NCI-H146 (cell line): ENCODE results near the gene PIAS1.
"Not testable (repeated sequence)": the region's sequence is repeated elsewhere in the genome, so short reads cannot be mapped to it uniquely, and the experiment has no call there.

Experiments used
- DNase-seq: peaks from one replicate; lab custom pipeline; 2025; lab: John Stamatoyannopoulos, UW

PIAS1 gene

DNA sequence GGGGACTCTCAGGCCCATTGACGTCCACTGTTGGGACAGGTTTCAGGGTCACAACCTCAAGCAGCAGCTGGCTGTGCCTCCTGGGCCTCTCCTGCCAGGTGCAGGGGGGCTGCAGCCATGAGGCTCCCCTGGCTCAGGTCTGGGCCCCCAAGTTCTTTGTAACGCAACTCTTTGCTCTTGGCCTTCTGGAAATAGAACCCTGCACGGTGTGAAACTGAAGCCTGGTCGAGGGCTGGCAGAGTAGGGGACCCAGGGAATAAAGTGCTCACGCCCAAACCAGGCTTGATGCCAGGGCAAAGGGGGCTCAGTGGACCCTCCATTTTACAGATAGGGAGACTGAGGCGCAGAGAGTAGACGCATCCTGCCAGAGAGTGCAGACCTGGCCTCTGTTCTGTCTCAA, 150.2 kb downstream of the PIAS1 start:
- DNase-seq, result no peak

DNA sequence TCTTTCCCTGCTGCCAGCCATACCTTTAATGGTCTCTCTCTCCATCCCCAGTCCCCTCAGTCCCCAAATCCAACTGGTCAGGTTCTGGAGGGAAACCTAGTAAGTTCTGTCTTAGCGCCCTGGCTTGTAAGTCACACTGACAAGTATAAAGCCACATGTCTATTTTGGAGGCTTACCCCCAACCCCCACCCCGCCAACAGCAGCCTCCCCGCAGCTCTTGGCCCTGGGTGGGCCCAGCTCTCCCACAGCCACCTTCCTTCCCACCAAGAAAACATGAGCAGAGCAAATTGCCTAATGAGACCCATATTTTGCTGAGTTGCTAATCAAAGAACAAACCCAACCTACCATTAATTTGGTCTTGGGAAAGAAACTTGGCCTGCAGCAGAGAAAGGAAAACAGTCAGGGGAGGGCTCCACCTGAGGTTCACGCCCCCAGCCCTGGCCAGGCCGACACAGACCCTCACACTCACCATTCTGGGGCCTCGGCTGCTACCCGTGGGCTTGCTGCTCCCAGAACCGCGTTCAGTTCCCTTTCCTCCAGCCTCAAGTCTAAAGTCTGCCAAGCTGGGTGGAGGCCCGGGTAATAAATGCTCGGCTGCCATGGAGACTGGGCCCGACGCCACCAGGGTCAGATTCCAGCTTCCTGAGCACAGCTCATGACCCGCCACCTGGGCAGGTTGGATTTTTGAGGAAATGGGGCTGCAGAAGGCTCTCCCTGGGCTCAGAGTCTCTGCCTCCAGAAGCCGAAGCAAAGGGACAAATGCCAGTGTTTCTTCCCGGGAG, 150.9 kb downstream of the PIAS1 start, which contains the start of gene CALML4:
Gene CALML4, minus strand, starts transcription at position 557 of the 782 bp plus-strand sequence. Its CDS starts 85 bp downstream, at position 472.
- no peak for DNase-seq

GRCh38 chr15:68205558-68205944, 151.4 kb downstream of the PIAS1 start:
- no peak for DNase-seq

GRCh38 chr15:68205954-68206539, 151.9 kb downstream of the PIAS1 start:
- DNase-seq, result no peak

DNA sequence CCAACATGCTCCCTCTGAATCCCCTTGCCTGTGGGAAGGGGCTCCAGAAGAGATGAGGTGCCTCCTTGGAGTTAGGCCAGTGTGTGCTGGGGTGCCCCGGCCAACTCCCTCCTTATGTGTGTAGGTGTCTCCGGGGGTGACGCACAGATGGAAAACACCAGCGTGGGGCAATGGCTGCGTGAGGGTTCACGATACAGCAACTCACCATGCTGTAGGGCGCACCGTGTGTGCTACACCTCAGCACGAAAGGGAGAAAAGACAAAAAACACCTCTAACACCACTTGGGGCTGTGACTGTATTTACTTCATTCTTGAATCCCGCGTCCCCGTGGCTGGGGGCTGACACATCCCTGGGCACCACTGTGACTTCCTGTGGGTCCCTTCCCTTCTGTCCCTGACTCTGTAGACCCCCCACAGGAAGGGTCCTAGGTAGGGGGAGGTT, 152.6 kb downstream of the PIAS1 start:
- DNase-seq, result no peak

GRCh38 chr15:68207176-68207935, 153.2 kb downstream of the PIAS1 start:
- no peak for DNase-seq

- DNase-seq, result no peak
These were observed 154.0 kb downstream of the PIAS1 start for GRCh38 chr15:68208136-68208535.

GRCh38 chr15:68208636-68209240, 154.6 kb downstream of the PIAS1 start:
- no peak for DNase-seq

DNA sequence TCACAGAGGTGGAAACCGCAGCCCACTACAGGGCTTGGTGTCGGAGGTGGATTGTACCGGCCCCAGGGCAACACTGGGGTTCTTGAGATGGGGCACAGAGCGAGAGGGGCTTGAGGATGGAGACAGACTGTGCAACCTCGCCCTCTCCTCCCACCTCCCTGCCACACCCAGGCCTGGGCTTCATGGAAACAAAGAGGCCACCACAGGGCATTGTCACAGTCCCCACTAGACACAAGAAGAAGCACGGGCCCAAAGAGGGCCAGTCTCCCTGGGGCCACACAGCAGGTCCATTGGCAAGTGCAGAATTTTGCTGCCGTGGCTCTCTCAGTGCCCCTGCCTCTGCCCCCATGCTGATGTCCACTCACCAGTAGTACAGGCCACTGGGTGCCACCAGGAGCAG, 155.2 kb downstream of the PIAS1 start:
- DNase-seq, result no peak

GRCh38 chr15:68209735-68210408, 155.8 kb downstream of the PIAS1 start:
- DNase-seq, result no peak

DNA sequence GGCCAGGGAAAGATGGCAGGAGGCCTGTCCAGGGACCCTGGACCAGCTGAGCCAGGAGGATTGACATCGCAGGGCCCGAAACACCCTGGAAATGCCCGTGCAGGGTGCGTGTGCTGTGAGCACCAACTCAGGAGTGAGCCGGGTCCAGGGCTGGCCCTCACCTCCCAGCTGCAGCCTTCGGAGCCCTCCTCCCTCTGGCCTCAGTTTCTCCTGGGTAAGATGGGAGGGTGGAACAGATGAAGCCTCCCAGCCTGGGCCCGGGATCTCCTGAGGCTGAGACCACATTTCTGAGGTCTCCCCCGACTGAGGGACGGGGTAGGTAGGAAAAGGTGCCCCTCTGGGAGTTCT, 156.3 kb downstream of the PIAS1 start:
- DNase-seq, result no peak

DNA sequence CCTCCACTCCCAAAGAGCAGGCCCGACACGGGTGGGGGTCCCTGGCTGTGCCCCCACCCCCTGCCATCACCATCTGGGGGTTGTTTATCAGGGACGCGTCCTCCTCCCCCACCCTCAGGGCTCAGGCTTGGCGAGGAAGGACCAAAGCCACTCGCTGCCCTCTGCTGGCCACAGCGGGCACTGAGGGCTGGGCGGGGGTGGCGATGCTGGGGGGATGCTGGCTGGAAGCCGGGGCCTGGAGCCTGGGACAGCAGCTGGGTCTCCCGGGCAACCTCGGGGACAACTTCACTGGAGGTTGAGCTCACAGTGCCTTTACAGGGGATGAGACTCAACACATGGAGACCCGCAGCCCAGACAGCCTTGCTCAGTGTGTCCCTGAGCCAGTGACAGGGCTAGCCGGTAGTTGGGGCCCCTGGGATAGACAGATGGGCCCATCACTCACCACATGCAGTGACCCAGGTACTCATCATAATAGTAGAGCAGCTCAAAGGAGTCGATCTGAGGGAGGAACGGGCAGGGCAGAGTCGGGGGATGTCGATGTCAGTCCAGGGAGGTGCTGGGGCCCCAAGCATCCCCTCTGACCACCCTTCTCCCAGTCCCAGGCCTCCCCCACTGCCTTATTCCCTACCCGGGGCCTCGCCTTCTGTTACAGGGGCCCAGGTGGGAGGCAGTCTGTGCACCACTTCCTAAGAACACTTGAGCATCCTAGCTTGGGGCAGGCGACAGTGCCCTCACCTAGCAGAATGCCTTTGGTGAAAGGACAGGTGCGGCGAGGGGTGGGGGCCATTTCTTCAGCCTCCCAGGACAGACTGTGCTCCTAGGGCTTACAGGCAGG, 156.9 kb downstream of the PIAS1 start:
- DNase-seq, result no peak

GRCh38 chr15:68211656-68212320, 157.7 kb downstream of the PIAS1 start:
- DNase-seq, result no peak

DNA sequence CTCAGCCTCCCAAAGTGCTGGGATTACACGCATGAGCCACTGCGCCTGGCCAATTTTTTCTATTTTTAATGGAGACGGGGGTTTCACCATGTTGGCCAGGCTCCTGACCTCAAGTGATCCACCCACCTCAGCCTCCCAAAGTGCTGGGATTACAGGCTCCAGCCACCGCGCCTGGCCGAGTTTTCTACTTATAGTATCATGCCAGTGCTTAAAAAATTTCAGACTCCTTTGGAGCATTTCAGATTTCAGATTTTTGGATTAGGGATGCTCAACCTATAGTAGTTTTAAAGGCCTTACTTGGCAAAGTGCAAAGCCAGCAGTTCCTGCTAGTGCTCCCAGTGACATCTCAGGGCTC, 159.4 kb downstream of the PIAS1 start:
- not testable (repeated sequence) for DNase-seq

DNA sequence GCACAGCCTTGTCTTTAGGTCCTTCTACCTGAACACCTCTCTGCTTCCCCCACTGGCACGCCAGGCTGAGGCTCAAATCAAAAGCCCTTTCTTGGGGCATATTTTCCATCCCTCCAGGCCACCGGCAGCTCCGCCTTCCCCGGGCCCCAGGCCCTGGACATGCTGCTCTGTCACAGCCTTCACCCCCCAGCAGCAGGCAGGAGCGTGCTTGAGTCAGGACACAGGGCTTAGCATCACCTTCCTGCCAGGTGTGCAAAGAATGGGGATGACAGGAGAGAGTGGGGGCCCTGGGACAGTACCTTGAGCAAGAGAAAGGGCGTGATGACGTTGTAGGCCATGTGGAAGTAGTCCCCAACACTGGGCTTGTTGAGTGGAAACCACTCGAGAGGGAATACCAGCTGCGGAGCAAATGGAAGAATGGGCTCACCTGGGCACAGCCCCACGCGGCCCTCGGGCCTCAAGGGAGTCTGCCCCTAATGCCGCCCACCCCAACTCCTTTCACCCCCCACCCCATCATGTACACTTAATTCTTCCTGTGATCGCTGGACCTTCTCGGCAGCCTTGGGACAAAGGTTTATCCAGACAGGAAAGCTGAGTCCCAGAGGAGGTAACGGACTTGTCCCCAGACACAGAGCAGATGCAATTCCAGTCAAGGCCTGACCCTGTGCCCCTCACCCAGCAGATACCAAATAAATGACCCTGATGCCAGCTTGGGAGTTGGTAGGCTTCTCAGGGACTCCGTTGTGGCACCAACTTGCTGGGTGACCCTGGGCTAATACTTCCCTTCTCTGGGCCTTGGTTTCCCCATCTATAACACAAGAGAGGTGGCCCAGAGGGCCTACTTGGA, 160.1 kb downstream of the PIAS1 start:
- DNase-seq, result no peak

DNA sequence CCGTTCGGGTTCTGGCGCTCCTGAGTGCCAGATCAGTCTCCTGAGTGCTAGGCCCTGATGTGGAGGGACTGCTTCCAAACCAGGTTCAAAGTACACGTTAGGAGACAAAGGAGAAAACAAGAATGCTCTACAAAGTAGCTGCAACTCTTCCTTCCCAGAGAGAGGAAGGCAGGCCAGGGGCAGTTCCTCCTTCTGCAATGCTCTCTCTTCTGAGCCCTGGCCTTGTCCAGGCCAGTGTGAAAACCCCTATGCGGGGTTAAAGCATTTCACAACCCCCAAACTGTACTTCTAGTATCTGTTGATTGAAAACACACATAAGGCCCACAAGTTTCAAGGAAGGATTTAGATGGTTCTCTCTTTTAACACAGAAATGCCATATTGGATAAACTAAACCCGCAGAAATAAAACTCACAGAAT, 160.7 kb downstream of the PIAS1 start:
- DNase-seq, result no peak

- DNase-seq, result no peak
These were observed 163.2 kb downstream of the PIAS1 start for GRCh38 chr15:68217341-68217740.

DNA sequence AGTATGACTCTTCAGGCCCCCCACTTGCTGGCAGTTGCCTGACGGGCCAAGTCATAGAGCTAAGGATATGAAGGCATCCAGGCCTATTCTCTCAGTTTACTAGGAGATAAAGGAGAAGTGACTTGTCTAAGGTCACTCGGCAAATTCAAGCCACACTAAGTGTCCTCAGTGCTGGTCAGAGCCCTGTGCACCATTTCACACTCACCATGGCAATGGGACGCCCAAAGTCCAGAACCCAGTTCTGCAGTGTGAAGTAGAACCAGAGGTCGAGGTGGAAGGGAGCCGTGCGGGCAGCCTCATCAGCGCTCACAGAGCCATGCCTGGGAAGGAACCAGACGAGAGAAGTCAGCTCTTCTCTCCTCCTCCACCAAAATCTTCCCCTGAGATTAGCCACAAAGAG, 164.2 kb downstream of the PIAS1 start:
- DNase-seq, result no peak
